SU-DHL-6 (cell line): ENCODE data around the gene ZNF20.

ENCODE experiments used
- CTCF ChIP-seq: fragments of 200-600 bp; sonication (generic); IDR thresholded peaks from one replicate; pipeline ENCODE4 v1.5.1; 2017; ENCODE audit warnings: antibody characterized with exemption, mild to moderate bottlenecking, low read length, moderate library complexity; ENCODE audit not compliant: insufficient read depth, poor library complexity, severe bottlenecking
- EZH2phosphoT487 ChIP-seq: fragments of 200-600 bp; sonication (generic), shearing (Covaris generic); conservative IDR thresholded peaks from 2 replicates; pipeline ENCODE4 v1.6.1; 2018; ENCODE audit warnings: mild to moderate bottlenecking, antibody characterized with exemption, low read length, moderate library complexity, mixed read lengths

- TF ChIP-seq CTCF (no peak), EZH2phosphoT487 (no peak)
These were observed 28.1 kb downstream of the ZNF20 start for GRCh38 chr19:12111943-12112637.
